HG03025 (cell line): ENCODE results near the gene SCAF11.

Experiments
- ATAC-seq: cut with Tn5 transposase; IDR thresholded peaks from one replicate; pipeline ENCODE4 v1.9.1; 2021; ENCODE audit warnings: mild to moderate bottlenecking, moderate library complexity; ENCODE audit not compliant: unreplicated experiment, low FRiP score

SCAF11 gene

GRCh38 chr12:45986641-45987339 is 3.6 kb downstream of the SCAF11 start:
- ATAC-seq = no peak

DNA sequence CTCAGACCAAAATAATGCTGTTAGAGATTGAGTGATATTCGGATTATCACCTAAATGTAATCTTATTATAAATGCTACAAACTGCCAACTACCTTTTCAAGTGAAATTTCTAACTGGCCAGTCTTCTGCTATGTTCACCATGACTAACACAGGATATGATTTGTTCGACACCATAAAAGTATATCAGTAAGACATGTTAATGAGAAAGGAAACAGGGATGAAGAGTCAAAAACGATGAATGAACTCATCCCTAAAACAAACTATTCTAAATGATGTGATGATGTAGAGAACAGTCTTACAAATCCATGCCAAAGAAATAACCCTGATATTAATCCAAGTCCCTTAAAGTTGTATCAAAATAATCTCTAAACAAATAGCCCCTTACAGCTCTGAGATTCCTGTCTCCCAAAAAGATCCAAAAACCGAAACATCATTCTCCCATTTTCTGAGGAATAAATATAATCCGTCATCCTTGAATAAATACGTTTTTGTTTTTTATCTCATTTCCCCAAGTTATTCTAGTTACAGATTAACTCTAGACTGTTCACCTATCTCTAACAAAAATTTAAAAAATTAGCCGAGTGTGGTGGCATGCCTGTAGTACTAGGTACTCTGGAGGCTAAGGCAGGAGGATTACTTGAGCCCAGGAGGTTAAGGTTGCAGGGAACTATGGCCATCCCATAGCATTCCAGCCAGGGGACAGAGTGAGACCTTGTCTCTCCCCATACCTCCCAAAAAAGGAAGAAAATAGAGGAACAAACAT is 9.1 kb downstream of the SCAF11 start:
- ATAC-seq = no peak

GRCh38 chr12:45980540-45980939 is 9.8 kb downstream of the SCAF11 start:
- no peak for ATAC-seq

DNA sequence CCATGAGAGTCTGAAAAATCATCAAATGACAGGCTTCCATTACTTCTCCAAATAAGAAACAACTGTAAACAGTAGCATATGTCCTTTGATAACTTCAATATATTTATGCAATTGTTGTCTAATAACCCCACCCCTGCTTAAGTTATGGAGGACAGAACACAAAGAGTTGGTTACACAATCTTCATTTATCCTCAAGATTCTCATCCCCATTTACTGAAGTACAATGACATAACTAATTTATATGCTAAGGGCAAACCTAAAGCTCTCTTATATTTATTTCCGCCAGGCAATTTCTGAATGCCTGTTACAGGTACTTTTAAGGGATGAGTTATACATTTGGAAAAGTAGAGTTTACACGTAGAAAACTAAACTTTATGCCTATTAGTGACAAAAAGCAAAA is 12.3 kb downstream of the SCAF11 start:
- no peak for ATAC-seq

- ATAC-seq = no peak
These were observed 12.8 kb downstream of the SCAF11 start for GRCh38 chr12:45977620-45978019.

DNA sequence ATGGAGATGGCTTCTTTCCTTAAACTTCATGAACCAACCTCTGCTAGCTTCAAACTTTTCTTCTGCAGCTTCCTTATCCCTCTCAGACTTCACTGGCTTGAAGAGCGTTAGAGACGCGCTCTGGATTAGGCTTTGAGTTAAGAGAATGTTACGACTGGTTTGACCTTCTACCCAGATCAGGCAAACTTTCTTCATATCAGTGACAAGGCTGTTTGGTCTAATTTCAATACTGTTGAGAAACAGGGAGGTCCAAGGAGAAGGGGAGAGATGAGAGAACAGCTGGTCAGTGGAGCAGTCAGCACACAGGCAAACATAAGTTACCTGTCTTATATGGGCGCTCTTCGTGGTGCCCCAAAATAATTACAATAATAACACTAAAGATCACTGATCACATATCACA is 14.9 kb downstream of the SCAF11 start:
- ATAC-seq = no peak

GRCh38 chr12:45974883-45975282 is 15.5 kb downstream of the SCAF11 start:
- ATAC-seq = no peak

DNA sequence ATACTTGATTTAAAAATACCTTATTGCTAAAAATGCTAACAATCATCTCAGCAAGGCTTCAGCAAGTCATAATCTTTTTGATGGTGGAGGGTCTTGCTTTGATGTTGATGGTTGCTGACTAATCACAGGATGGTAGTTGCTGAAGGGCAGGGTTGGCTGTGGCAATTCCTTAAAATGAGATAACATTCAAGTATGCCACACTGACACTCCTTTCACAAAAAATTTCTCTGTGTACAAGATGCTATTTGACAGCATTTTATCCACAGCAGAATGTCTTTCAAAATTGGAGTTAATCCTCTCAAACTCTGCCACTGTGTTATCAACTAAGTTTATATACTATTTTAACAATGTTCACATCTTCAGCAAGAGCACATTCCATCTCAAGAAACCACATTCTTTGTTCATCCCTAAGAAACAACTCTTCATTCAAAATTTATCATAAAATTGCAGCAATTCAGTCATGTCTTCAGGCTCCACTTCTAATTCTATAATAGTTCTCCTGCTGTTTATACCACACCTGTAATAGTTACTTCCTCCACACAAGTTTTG is 16.1 kb downstream of the SCAF11 start:
- ATAC-seq = no peak

GRCh38 chr12:45973526-45973925 is 16.8 kb downstream of the SCAF11 start:
- no peak for ATAC-seq

- ATAC-seq = no peak
These were observed 20.0 kb downstream of the SCAF11 start for GRCh38 chr12:45970391-45970790.

- no peak for ATAC-seq
These were observed 21.3 kb downstream of the SCAF11 start for GRCh38 chr12:45969084-45969483.

DNA sequence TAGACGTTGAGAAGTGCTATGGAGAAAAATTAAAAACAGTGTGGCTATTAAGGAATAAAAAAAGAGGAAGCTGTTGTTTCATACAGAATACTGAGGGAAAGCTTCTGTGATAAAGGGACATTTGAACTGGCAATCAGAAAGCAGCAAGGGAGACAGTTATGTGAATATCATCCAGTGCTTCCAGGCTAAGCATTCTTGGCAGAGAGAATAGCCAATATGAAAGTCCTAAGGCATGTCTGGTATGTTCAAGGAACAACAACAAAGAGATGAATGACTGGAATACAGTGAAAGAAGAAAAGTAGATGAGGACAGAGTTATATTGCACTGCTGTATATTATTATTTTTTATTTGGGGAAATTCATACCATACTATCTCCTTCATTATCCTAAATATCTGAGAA is 23.9 kb downstream of the SCAF11 start:
- ATAC-seq = no peak

GRCh38 chr12:45962553-45963325 is 27.6 kb downstream of the SCAF11 start:
- ATAC-seq = no peak

DNA sequence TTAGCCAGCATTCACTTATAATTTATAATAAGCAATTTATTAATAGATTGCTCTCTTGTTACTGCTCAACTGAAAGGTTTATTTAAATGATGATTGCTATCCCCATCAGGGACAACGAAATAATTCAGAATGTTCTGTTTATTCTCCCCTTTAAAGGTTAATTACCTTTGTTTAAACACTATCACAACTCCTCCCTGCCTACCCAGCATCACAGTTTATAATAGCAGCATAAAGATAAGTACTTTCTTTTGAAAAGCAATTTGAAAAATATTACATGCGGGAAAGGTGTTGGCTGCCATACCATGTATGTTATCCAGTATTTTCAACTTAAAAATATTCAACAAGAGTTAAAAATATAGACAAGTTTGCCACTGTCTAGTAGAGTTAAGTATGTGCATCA is 30.6 kb downstream of the SCAF11 start:
- no peak for ATAC-seq

DNA sequence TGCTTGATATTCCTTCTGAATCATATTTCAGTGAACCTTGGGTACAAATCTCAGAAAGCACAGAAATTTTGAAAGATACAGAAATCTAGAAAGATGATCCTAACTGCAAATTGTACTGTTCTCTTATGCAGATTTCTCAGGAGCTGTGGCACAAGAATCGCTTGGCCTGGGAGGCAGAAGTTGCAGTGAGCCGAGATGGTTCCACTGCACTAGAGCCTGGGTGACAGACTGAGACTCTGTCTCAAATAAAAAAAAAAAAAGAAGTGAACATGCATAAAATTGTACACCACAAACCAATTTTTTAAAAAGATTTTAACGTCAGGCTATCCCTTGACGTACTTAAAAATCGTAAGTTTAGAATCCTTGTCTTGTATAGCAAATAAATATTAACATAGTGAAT is 31.3 kb downstream of the SCAF11 start:
- no peak for ATAC-seq

- ATAC-seq = no peak
These were observed 41.8 kb downstream of the SCAF11 start for GRCh38 chr12:45948546-45948945.

DNA sequence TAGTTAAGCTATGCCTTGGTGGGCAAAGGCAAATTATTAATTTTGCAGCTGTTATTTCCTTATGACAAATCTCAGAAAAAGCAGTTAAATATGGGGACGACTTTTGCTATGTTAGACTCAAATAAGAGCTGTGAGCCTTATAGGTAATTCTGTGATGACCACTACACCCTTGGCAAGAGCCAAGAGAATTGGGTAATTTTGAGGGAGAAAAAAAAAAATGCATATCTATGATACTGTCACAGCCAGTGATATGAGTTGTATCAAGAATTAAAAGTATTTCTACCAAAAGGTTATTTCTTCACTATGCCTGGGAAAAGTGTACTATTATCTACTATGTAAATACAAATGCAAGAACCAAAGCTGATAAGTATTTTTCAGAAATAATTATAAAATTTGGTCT is 43.9 kb downstream of the SCAF11 start:
- no peak for ATAC-seq

GRCh38 chr12:45944771-45945170 is 45.6 kb downstream of the SCAF11 start:
- ATAC-seq = no peak

- no peak for ATAC-seq
These were observed 50.6 kb downstream of the SCAF11 start for GRCh38 chr12:45939759-45940158.

GRCh38 chr12:45938566-45938965 is 51.8 kb downstream of the SCAF11 start:
- no peak for ATAC-seq

GRCh38 chr12:45934956-45935355 is 55.4 kb downstream of the SCAF11 start:
- ATAC-seq = no peak
